Right lung (tissue), 5 donors: ENCODE results near the gene APBA2. TPM values are rescaled to one million over a fixed set of nuclear protein-coding genes. Genes with fewer than 3 reads are reported as not detected.
"Not testable (repeated sequence)": the region's sequence is repeated elsewhere in the genome, so short reads cannot be mapped to it uniquely, and the experiment has no call there.

ENCODE experiments used
- DNase-seq, 2 donors: peaks; one replicate each; pipeline ENCODE4 v3.0.0-alpha.2; 2013
- polyA plus RNA-seq, 5 donors: library from polyadenylated mRNA; unstranded; fragments of 120-200 nt; gene quantifications; one replicate each; pipeline versions ENCODE4 v1.2.1 to v1.2.3, GENCODE V29; 2013; ENCODE audit warnings: inconsistent platforms in 1 of 5, low replicate concordance in 1 of 5; ENCODE audit not compliant: insufficient read length in 5 of 5, insufficient read depth in 1 of 5

The APBA2 gene
- polyA plus RNA-seq, 5 donors: 8.5 to 14.6 (median 11.5) TPM

GRCh38 chr15:28996953-28997352 is 111.2 kb downstream of the APBA2 start:
- no peak for DNase-seq

GRCh38 chr15:28997791-28998190 is 112.0 kb downstream of the APBA2 start:
- no peak for DNase-seq

GRCh38 chr15:28998511-28998910 is 112.7 kb downstream of the APBA2 start:
- DNase-seq: no peak

- no peak for DNase-seq
Observed at GRCh38 chr15:29003191-29003839, 117.5 kb downstream of the APBA2 start.

GRCh38 chr15:29003840-29004233 is 118.1 kb downstream of the APBA2 start:
- no peak for DNase-seq

- DNase-seq: no peak
Observed at GRCh38 chr15:29005931-29006330, 120.2 kb downstream of the APBA2 start.

- DNase-seq: no peak
Observed at GRCh38 chr15:29008846-29009245, 123.1 kb downstream of the APBA2 start.

- no peak for DNase-seq
Observed at GRCh38 chr15:29012097-29012496, 126.3 kb downstream of the APBA2 start.

GRCh38 chr15:29014493-29014892 is 128.7 kb downstream of the APBA2 start:
- no peak for DNase-seq

GRCh38 chr15:29016518-29016917 is 130.7 kb downstream of the APBA2 start:
- no peak for DNase-seq

GRCh38 chr15:29018120-29018805 is 132.5 kb downstream of the APBA2 start:
- no peak for DNase-seq

- DNase-seq: no peak
Observed at GRCh38 chr15:29018995-29019976, 133.5 kb downstream of the APBA2 start.

- DNase-seq: no peak
Observed at GRCh38 chr15:29021857-29022256, 136.1 kb downstream of the APBA2 start.

- no peak for DNase-seq
Observed at GRCh38 chr15:29024662-29025061, 138.9 kb downstream of the APBA2 start.

- not testable (repeated sequence) for DNase-seq
Observed at GRCh38 chr15:29025411-29025810, 139.6 kb downstream of the APBA2 start.

- not testable (repeated sequence) for DNase-seq
Observed at GRCh38 chr15:29028158-29028557, 142.4 kb downstream of the APBA2 start.

- no peak for DNase-seq
Observed at GRCh38 chr15:29029651-29030195, 143.9 kb downstream of the APBA2 start.

GRCh38 chr15:29031502-29032228 is 145.9 kb downstream of the APBA2 start:
- no peak for DNase-seq

GRCh38 chr15:29032229-29032625 is 146.5 kb downstream of the APBA2 start:
- DNase-seq: no peak

- DNase-seq: no peak
Observed at GRCh38 chr15:29032751-29033150, 147.0 kb downstream of the APBA2 start.

GRCh38 chr15:29034151-29034550 is 148.4 kb downstream of the APBA2 start:
- DNase-seq: no peak
